A549 (cell line): ENCODE results near the gene KSR2. TPM values are rescaled to one million over a fixed set of nuclear protein-coding genes. Genes with fewer than 3 reads are reported as not detected.
A peak's percentile ranks its signal among the peaks of the same experiment; 100 is the strongest.

Experiments used
- BHLHE40 ChIP-seq: IDR thresholded peaks from 2 replicates; pipeline ENCODE4 v1.6.1; 2012; ENCODE audit warnings: low read depth, low read length, inconsistent platforms
- CBX2 ChIP-seq: fragments of 200-600 bp; sonication (generic); IDR thresholded peaks from 2 replicates; pipeline ENCODE4 v1.6.1; 2016; ENCODE audit warnings: low read depth, mild to moderate bottlenecking, borderline replicate concordance
- CBX8 ChIP-seq: fragments of 200-600 bp; sonication (generic); IDR thresholded peaks from 2 replicates; pipeline ENCODE4 v1.6.1; 2016
- CHD2 ChIP-seq: fragments of 150-350 bp; IDR thresholded peaks from 2 replicates; pipeline ENCODE4 v1.6.1; 2014; ENCODE audit warnings: low read length; ENCODE audit not compliant: partially characterized antibody
- CTCF ChIP-seq: fragments of >200 bp; sonication (Bioruptor Twin); formaldehyde crosslinking; IDR thresholded peaks from 3 replicates; pipeline ENCODE4 v1.5.1; 2016
- E2F6 ChIP-seq: IDR thresholded peaks from 2 replicates; pipeline ENCODE4 v1.6.1; 2012; ENCODE audit warnings: low read depth, borderline replicate concordance
- ELK1 ChIP-seq: fragments of 150-350 bp; IDR thresholded peaks from 2 replicates; pipeline ENCODE4 v1.6.1; 2014; ENCODE audit warnings: low read depth, mild to moderate bottlenecking, low read length
- HES2 ChIP-seq: fragments of >200 bp; sonication (Bioruptor Twin); formaldehyde crosslinking; IDR thresholded peaks from 2 replicates; pipeline ENCODE4 v1.6.1; 2016
- HEYL ChIP-seq: fragments of 250-450 bp; sonication (Bioruptor Pico); IDR thresholded peaks from 2 replicates; pipeline ENCODE4 v1.8.0; 2021; ENCODE audit warnings: mild to moderate bottlenecking, moderate library complexity
- JUN ChIP-seq, 2 experiments: fragments of >200 bp; sonication (Bioruptor Twin); formaldehyde crosslinking; IDR thresholded peaks; 2 replicates in 1 of 2; 3 replicates in 1 of 2; pipeline ENCODE4 v1.6.1; 2016 to 2017
- KDM1A ChIP-seq: fragments of 200-600 bp; sonication (generic); IDR thresholded peaks from 2 replicates; pipeline ENCODE4 v1.6.1; 2016; ENCODE audit warnings: low read depth, mild to moderate bottlenecking
- KDM5A ChIP-seq: fragments of 200-600 bp; sonication (generic); IDR thresholded peaks from 2 replicates; pipeline ENCODE4 v1.6.1; 2016; ENCODE audit warnings: antibody characterized with exemption, mild to moderate bottlenecking
- MAFK ChIP-seq: fragments of 450-650 bp; IDR thresholded peaks from 2 replicates; pipeline ENCODE4 v1.6.1; 2014; ENCODE audit not compliant: partially characterized antibody
- MAX ChIP-seq: IDR thresholded peaks from 2 replicates; pipeline ENCODE4 v1.6.1; 2012
- NR3C1 ChIP-seq: fragments of >200 bp; sonication (Bioruptor Twin); formaldehyde crosslinking; IDR thresholded peaks from 3 replicates; pipeline ENCODE4 v1.6.1; 2017
- PBX3 ChIP-seq: IDR thresholded peaks from 2 replicates; pipeline ENCODE4 v1.6.1; 2012
- PHF8 ChIP-seq: fragments of 200-600 bp; sonication (generic); IDR thresholded peaks from 2 replicates; pipeline ENCODE4 v1.6.1; 2016; ENCODE audit warnings: low read depth, mild to moderate bottlenecking, antibody characterized with exemption, moderate library complexity, borderline replicate concordance
- RCOR1 ChIP-seq: fragments of 150-350 bp; IDR thresholded peaks from 2 replicates; pipeline ENCODE4 v1.6.1; 2014; ENCODE audit warnings: antibody characterized with exemption, low read length, low read depth
- REST ChIP-seq: fragments of 200-600 bp; sonication (generic); IDR thresholded peaks from 2 replicates; pipeline ENCODE4 v1.6.1; 2016; ENCODE audit warnings: antibody characterized with exemption, mild to moderate bottlenecking, moderate library complexity
- RNF2 ChIP-seq: fragments of 200-600 bp; sonication (generic); IDR thresholded peaks from 2 replicates; pipeline ENCODE4 v1.6.1; 2016; ENCODE audit warnings: low read depth, mild to moderate bottlenecking, antibody characterized with exemption, moderate library complexity, borderline replicate concordance
- TP53 ChIP-seq: fragments of 250-450 bp; sonication (Bioruptor Pico); IDR thresholded peaks from 2 replicates; pipeline ENCODE4 v1.5.0; 2021; ENCODE audit warnings: mild to moderate bottlenecking, moderate library complexity
- ZFP36 ChIP-seq: fragments of 450-650 bp; IDR thresholded peaks from 2 replicates; pipeline ENCODE4 v1.6.1; 2014; ENCODE audit warnings: borderline replicate concordance; ENCODE audit not compliant: partially characterized antibody
- ZNF302 ChIP-seq: fragments of 250-450 bp; sonication (Bioruptor Pico); IDR thresholded peaks from 2 replicates; pipeline ENCODE4 v1.9.0; 2021; ENCODE audit warnings: inconsistent platforms, mild to moderate bottlenecking, moderate library complexity
- ZSCAN20 ChIP-seq: fragments of 250-450 bp; sonication (Bioruptor Pico); IDR thresholded peaks from 2 replicates; pipeline ENCODE4 v1.8.0; 2022; ENCODE audit warnings: mild to moderate bottlenecking, moderate library complexity
- polyA plus RNA-seq, 4 experiments: library from polyadenylated mRNA; depleted of rRNA in 3 of 4; stranded (reverse); fragments of >200 nt; fragmentation: RNase III in 1 of 4; extraction: RNeasy Plus Mini Kit Qiagen cat#74134 plus additional on column Dnase treatment in 1 of 4; gene quantifications; 2 replicates in 3 of 4; 3 replicates in 1 of 4; pipeline ENCODE4 v1.2.3, GENCODE V29; 2011 to 2017

KSR2 gene
- polyA plus RNA-seq, 2 of the 4 experiments (the other 2 are of a cell fraction) = 0.37 to 1.2 TPM

GRCh38 chr12:117494833-117495655 lies 473.7 kb downstream of the KSR2 start (continued):
- TF ChIP-seq ELK1 (no peak), ZSCAN20 (CRISPR knock-in tag) (no peak), TP53 (CRISPR knock-in tag) (no peak), HEYL (CRISPR knock-in tag) (no peak), JUN (IDR thresholded peaks at IDR 0.05) (no peak), E2F6 (no peak), CBX2 (no peak), BHLHE40 (no peak), PBX3 (peak; percentile 58; the same call in 1 of the 2 replicates), MAFK (no peak), NR3C1 (no peak), KDM1A (0 out of 2 replicates have a peak, but pooled peaks have one; percentile 60), CHD2 (no peak), ZFP36 (no peak), ZNF302 (CRISPR knock-in tag) (no peak), MAX (0 out of 2 replicates have a peak, but pooled peaks have one; percentile 14), KDM5A (no peak), PHF8 (no peak), HES2 (no peak), RCOR1 (no peak), REST (no peak), CBX8 (no peak), RNF2 (no peak), CTCF (no peak)
